NOMO-1 treated with DMSO at 0.1 percent for 48 hours (cell line): ENCODE results near the gene PRR36.

Source experiments
- DNase-seq: peaks from one replicate; lab custom pipeline; 2025; ENCODE audit not compliant: unreplicated experiment; lab: John Stamatoyannopoulos, UW

PRR36 gene

DNA sequence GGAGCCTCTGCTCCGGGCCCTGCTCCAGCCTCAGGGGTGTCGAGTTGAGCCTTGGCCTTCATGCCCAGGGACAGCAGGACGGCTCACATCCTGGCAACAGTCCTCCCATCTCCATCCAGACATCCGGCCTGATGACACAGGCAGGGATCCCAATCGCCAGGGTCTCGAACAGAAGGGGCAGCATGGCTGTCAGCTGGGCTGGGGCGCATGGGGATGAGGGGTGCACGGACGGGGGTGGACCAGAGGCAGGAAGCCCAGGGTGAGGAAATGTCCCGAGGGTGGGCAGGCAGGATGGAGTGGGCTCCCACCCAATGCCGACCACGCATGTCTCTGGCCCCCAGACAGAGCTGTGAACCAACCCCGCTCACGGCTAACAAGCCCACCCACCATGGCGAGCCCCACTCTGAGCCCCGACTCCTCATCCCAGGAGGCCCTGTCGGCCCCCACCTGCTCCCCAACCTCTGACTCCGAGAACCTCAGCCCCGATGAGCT is 28.0 kb downstream of the PRR36 start:
- no peak for DNase-seq

DNA sequence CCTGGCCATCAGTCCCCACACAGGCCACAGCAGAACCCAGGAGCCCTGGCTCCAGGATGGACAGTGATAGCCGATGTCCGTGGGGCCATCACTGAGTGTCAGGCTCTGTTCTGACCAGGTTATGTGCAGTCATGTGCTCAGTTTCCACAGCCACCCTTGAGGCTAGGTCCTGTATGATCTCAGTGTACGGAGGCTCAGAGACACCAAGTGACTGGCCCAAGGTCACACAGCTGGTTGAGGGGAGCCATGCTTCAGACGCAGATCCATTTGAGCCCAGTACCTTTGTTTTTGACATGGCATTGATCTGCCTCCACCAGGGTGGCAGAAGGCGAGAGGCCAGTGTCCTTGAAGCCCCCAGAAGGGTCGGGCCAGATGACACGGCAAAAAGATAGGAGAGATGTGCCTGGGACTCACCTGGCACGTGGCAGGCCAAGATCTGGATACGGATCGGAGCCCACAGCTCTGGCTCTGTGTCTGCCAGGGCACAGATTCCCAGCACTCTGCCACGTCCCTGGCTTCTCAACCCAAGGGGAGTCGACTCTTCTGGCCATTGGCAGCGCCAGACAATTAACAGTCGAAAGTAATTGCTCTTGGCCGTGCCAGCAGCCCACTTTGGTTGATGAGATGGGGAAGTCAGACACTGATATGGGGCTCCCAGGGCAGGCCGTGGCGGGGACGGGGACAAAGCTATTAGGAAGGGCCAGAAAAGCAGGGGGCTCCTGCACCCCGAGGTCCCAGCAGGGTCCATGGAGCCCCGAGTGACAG is 28.6 kb downstream of the PRR36 start:
- DNase-seq = no peak

DNA sequence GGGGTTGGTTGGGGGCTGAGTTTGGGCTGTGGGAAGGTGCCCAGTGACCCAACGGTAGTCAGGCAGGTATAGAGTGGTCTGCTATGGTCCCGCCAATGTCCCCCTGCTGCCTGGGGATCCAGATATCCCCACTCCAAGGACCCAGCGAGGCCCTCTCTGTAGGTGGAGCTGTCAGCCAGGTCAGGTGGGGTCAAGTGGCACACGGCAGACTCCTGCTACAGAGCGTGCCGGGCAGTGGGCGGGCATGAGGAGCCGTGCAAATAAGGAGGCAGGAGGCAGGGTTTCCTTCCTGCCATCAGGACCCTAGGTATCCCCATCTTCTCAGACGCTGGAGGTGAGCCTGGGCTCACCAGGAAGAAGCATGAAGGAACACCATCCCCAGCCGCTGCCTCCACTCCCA is 29.2 kb downstream of the PRR36 start:
- no peak for DNase-seq

DNA sequence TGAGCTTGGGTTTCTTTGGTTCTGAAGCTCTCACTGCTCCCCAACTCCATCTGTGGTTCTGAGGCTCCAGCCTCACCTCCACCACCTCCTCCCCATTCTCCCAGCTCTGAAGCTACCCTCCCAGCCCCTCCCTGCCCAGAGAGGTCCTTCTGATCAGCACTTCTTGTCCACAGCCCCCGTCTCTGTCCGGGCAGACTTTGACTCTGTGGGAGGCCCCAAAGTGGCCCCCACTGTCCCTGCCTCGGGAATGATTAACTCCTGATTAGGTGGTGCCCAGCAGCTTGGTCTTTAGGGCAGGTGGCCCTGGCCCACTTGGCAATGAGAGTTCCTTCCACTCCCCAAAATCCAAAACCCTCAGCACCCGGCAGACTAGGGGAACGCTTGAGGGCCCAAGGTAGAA is 29.8 kb downstream of the PRR36 start:
- no peak for DNase-seq

DNA sequence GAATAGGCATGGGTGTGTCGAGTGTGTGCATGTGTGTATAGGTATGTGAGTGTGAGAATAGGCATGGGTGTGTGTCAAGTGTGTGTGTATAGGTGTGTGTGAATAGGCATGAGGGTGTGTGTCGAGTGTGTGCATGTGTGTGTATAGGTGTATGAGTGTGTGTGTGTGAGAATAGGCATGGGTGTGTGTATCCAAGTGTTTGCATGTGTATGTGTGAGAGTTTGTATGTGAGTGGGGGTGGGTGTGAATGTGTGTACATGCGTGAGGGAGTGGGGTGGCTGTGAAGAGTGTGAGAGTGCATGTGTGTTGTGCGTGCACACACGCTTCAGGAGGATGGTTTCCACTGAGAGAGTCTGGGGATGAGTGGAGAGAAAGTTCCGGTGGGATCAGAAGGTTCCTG is 30.7 kb downstream of the PRR36 start:
- DNase-seq = no peak

DNA sequence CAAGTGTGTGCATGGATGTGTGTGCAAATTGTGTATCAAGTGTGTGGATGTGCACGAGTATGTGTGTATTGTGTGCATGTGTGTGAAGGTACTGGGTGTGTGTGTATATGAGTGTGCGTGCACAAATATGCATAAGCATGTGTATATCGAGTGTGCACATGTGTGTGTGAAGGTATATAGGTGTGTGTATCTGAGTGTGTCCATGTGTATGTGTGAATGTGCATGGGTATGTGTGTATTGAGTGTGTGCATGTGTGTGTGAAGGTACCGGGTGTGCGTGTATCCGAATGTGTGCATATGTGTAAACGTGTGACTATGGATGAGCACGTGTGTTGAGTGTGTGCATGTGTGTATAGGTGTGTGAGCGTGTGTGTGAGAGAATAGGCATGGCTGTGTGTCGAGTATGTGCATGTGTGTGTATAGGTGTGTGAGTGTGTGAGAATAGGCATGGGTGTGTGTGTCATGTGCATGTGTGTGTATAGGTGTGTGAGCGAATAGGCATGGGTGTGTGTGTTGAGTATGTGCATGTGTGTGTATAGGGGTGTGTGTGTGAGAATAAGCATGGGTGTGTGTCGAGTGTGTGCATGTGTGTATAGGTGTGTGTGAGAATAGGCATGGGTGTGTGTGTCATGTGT is 31.4 kb downstream of the PRR36 start:
- no peak for DNase-seq

DNA sequence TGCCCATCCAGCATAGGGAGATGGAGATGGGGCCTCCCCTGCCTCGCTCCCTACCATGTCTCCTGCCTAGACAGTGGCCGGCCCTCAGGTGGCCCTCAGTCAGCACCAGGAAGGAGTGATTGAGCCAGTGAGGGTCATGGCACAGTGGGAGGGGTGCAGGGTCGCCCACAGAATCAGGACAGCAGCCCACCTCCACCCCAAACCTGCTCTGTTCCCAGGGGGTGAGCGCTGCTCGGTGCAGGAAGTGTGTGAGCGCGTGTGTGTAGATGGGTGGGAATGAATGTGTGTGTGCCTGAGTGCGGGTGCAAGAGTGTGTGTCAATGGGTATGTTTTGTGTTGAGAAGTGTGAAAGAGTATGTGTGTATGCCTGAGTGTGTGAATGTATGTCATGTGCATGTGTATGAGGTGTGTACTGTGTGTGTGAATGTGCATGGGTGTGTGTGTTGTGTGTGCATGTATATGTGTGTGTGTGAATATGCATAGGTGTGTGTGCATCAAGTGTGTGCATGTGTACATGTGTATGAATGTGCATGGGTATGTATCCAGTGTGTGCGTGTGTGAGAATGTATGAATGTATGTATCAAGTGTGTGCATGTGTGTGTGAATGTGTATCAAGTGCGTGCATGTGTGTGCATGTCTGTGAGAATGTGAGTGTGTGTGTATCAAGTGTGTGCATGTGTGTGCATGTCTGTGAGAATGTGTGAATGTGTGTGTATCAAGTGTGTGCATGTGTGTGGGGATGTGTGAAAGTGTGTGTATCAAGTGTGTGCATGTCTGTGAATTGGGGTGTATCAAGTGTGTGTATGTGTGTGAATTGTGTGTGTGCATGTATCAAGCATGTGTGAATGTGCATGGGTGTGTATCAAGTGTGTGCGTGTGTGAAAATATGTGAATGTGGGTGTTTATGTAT is 32.2 kb downstream of the PRR36 start:
- DNase-seq = no peak

DNA sequence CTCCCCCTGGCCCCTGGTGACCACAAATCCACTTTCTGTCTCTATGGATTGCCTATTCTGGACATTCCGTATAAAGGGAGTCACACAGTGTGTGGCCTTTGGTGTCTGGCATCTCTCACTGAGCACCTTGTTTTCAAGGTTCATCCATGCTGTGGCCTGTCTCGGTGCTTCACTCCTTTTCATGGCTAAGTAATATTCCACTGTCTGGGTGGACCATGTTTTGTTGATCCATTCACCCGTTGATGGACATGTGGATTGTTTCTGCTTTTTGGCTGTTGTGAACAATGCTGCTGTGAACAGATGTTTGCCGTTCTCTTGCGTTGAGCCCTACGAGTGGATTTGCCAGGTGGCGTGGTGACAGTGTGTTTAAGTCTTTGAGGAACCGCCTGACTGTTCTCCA is 33.6 kb downstream of the PRR36 start:
- no peak for DNase-seq

DNA sequence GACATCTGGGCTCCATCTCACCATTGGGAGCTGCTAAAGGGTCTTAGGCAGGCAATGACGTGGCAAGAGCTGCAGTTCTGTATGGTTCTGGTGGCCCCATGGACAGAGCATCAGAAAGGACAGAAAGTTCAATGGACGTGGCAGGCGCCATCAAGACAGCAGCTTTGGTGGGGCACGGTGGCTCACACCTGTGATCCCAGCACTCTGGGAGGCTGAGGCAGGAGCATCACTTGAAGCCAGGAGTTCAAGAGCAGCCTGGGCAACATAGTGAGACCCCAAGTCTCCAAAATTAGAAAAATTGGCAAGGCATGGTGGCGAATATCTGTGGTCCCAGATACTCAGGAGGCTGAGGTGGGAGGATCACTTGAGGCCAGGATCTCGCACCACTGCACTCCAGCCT is 34.7 kb downstream of the PRR36 start:
- no peak for DNase-seq

DNA sequence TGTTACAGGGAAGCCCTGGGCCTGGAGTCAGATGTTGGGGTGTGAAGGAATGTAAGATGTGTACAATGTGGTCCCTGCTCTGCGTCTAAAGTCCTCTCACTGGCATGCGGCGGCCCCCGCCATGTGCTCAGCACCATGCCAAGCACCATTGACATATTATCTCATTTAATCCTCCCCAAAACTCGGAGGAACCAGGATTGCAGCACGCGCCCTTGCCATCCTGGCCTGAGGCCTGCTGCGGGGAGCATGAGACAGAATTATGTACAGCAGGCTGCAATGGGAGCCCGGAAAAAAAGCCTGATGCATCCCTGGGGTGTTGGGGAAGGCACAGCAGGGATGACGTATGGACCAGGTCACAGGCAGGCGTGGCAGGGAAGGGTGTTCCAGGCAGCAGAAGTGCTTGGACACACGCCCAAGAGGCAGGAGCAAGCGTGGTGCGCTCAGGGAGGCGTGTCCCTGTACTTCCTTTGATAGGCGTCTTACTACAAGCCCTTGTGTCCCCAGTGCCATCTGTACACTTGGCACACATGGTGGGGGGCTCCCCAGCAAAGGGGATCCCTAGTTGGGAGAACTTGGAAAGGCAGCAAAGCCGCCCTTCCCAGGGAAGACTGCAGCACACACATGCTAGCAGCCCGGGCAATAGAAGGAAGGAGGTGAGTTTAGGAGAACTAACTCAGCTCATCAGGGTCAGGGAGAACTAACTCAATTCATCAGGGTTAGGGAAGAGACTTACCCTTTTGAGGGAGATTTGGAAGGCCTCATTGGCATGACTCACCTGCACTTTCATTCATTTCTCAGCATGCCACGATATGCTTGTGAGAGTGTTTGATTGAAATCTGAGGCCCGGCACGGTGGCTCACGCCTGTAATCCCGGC is 40.7 kb downstream of the PRR36 start:
- no peak for DNase-seq

DNA sequence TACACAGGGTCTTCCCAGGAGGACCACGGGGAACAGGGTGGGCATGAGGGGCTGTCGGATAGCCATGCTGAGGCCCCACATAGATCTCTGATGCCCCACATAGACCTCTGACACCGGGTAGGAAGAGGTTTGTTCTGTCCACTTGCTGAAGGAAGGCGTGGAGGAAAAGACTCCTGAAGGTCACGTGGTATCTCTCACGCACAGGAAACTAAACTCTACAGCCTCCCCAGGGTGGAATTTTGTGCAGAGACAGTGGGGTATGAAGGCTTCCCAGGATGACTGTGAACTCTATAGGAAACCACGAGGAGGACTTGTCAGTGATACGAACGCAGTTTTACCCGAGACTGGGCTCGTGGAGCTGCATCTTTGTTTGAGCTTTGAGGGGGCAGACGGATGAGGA is 41.4 kb downstream of the PRR36 start:
- DNase-seq = no peak

DNA sequence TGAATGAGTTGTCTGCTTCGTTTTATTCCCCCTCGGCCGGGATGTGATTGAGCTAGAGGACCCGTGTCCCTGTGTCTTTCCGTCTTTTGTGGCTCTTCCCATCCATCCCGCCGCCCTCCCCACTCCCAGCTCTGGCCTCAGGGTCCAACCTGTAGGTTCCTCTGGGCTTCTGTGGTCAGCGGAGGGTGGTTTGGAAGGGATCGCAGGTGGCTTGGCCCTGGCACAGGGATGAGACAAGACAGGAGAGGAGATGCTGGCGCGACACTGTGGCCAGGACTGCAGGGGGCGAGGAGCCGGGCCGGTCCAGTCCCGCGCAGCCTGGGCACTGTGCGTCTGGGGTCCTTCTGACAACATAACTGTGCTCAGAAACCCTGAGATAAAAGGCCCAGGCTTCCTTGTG is 42.2 kb downstream of the PRR36 start:
- DNase-seq = no peak

DNA sequence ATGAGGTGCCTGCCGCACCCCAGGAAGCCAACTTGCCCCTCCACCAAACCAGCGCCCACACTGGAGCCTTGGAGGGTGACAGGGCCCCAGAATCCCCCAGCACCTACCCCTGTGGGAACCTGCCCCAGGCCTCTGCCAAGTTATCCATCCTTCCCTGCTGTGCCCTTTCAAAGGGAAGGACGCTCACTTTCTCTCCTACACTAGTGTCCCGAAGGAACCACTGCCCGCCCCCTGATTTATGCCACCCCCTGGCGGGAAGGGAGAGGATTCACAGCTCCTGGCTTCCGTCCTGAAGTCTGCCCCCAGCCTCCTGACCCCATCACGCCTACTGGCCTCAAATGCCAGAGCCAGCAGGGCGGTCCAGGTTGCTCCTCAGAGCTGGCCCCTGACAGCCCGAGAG is 42.7 kb downstream of the PRR36 start:
- DNase-seq = peak; percentile 5

DNA sequence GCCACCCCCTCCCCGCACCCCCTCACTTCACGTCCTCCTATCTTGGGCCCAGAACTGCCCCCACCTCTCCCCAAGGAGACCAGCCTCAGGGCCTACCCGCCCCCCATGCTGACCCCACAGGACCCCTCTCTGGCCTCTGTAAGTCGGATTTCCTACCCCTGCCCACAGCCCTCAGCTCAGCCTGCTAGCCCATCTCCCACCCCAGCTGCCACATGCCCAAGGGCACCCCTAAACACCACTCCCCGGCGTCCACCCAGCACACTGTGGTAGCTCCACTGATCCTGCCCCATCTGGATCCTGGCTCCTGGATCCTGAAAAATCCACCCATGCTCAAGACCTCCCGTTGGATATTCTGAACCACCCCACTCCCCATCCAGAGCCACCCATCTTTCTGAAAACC is 43.4 kb downstream of the PRR36 start:
- DNase-seq = no peak

DNA sequence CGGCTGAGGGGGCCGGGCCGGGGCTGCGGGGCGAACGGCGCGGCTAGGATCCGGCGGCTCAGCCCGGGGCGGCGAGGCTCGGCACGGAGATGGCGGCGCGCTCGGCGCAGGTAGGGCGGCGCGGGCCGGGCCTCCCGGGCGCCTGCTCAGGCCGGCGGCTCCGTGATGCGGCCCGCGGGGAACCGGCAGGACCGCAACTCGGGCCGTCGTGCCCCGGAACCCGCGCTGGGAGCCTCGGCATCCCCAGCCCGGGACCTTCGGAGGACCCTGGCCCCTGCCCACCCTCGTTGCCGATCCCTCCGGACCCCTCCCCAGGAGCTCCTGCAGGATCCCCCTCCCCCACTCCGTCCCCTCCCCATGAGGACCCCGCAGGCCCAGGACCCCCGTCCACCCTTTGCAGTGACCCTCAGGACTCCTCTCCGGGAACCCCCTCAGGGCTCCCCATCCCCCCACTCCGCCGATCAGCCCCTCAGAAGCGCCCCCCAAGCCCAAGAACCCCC is 43.9 kb downstream of the PRR36 start:
- no peak for DNase-seq

DNA sequence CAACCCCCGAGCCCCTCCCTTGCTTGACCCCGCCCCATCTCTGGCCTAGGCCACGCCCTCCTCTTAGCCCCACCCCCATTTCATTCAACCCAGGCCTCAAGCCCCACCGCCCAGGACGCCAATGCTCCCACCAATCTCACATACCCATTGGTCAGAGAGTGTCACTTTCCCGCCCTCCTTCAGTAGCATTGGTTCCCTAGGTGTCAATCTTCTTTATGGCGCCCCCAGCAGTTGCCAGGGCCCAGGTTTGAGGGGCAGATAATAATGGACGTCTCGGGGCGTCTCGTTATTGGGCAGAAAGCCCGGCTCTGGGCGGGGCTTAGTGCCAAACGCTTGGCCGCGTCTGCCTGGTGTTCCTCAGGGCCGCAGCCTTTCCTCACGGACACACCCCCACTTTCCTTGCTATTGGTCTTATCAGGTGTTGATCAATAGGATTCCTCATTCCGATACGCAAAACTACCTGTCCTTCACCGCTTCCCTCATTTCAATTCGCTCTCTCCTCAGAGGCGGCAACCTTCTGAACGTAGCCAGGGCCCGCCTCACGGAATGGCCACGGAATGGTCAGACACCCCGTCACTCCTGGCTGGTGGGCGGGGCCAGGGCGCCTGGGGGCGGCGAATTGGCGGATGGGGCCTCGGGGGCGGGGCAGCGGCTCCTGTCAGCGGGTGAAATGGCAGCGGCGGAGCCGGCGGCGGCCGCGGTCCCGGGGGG is 44.5 kb downstream of the PRR36 start, which contains the start of gene EVI5L:
Gene EVI5L (plus strand): TSS at position 658 of the 711 bp plus-strand sequence. CDS start 16,325 bp downstream, outside the sequence.
- peak; percentile 100 for DNase-seq

DNA sequence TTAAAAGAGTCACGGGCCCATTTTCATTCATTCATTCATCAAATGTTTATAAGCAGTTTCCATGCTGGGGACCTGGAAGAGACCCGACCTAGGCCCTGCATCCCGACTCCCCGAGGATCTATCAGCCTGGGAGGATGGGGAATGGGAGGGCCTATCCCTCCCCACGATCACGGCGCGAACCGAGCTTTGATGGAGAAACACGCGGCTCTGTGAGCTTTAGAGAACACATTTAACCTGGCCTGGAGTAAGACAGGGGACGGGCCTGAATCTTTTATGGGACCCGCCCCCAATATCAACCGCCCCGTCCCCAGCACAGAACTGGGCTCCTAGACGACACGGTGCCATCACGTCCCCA is 45.0 kb downstream of the PRR36 start:
- DNase-seq = no peak

DNA sequence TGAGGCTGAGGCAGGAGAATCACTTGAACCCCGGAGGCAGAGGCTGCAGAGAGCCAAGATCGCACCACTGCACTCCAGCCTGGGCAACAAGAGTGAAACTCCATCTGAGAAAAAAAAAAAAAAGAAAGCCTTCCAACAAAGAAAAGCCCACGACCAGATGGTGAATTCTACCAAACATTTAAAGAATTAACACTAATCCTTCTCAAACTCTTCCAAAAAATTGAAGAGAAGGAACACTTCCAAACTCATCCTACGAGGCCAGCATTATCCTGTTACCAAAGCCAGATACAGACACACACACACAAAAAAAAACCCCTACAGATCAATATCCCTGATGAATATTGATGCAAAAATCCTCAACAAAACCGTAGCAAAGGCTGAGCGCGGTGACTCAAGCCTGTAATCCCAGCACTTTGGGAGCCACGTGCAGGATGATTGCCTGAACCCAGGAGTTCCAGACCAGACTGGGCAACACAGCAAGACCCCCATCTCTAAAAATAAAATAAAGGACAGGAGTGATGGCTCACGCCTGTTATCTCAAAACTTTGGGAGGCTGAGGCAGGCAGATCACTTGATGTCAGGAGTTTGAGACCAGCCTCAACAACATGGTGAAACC is 50.4 kb downstream of the PRR36 start:
- no peak for DNase-seq

DNA sequence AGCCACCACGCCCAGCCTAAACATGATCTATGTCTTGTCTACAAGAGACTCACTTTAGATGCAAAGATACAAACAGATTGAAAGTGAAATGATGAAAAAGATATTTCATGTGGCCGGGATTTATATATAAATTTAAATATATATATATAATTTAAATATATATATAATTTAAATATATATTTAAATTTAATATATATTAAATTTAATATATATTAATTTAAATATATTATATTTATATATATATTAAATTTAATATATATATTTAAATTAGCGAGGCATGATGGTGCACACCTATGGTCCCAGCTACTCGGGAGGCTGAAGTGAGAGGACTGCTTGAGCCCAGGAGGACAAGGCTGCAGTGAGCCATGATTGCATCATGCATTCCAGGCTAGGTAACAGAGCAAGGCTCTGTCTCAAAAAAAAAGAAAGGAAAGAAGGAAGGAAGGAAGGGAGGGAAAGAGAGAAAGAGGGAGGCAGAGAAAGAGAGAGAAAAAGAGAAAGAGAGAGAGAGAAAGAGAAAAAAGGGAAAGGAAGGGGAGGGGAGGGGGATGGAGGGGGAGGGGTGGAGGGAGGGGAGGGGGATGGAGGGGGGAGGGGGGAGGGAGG is 51.2 kb downstream of the PRR36 start:
- no peak for DNase-seq
